Measurements from ENCODE around the gene PAFAH2. TPM values are rescaled to one million over a fixed set of nuclear protein-coding genes. Genes with fewer than 3 reads are reported as not detected.

Gene PAFAH2
- total and polyA plus RNA-seq, 3 experiments from 2014 or later = 11.8 to 28.6 (median 12.1) TPM

DNA sequence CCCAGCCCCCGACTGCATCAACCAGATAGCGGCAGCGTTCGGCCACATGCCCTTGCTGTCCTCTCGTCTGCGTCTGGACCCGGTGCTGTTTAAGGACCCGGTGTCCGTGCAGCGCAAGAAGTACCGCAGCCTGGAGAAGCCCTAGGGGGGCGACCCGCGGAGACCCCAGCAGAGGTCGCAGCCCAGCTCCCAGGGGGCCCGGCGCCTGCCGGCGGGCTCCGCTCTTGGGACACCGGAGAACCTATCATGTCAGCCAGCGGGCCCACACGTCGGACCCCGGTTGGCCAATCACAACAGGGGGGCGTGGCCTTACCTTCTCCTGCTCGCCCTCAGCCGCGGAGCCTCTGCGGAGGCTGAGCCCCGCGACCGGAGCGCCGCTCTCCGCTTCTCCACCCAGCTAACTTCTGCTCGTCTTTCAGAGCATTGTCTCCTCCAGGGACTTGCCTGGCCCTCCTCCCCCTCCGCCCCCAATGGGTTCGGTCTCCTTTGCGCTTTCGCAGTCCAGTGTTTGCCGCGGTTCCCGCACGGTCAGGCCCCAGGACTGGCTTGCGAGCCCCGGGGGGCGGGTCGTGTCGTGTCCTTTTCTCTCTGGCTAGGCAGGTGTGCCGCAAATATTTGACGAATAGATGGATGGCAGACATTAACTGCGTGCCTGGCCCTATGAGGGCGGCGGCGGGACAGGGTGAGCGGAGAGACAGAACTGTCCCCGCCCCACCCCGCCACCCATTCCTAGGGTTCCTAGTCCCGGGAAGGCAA lies 37.5 kb upstream of the PAFAH2 start:
- Histone ChIP-seq H3K36me3 (ENCODE audit: insufficient read depth, low read length) (no peaks in the 10 kb centered on the region), H3K27me3 (ENCODE audit: insufficient read depth, low read length, poor library complexity, severe bottlenecking) (no peaks in the 10 kb centered on the region), H3K4me1 (ENCODE audit: insufficient read depth, low read length) (peaks cover 6% of the 10 kb centered on the region), H3K4me3 (ENCODE audit: low read length) (peak overlapping the region; percentile 96), H3K9me3 (ENCODE audit: low read length) (no peaks in the 10 kb centered on the region), H3K27ac (ENCODE audit: low read depth, low read length) (peak overlapping the region; percentile 88)
- peaks cover 0 to 5% (median 0%) of the 10 kb centered on the region in 3 donors for H3K36me3 Mint-ChIP-seq
- no peaks in the 10 kb centered on the region for H3K9me3 Mint-ChIP-seq
- H3K4me1 Mint-ChIP-seq = peaks cover 6 to 13% (median 12%) of the 10 kb centered on the region in 3 donors
- peak overlapping the region; percentile 93 to 97 (median 95) for H3K4me3 Mint-ChIP-seq
- POLR2A ChIA-PET = no interaction called here
- CTCF ChIA-PET = interaction anchor here (0.6 to 2.1 kb wide), 14 partner anchors 8 to 199 kb away, joined by 3 to 10 read pairs (median 4); partner anchors contain the start of gene CEP85
- H3K27ac Mint-ChIP-seq = peak overlapping the region; percentile 80 to 98 (median 92)
- DNase-seq = peak; percentile 89 to 95 (median 91)
- peaks cover 3 to 4% of the 10 kb centered on the region in 2 donors for H3K27me3 Mint-ChIP-seq

GRCh38 chr1:26034504-26035202 lies 36.8 kb upstream of the PAFAH2 start:
- peaks cover 4 to 7% of the 10 kb centered on the region in 2 donors for H3K27me3 Mint-ChIP-seq
- Histone ChIP-seq H3K4me3 (ENCODE audit: low read length) (peak overlapping the region; percentile 96), H3K27ac (ENCODE audit: low read depth, low read length) (peak overlapping the region; percentile 88), H3K27me3 (ENCODE audit: insufficient read depth, low read length, poor library complexity, severe bottlenecking) (no peaks in the 10 kb centered on the region), H3K9me3 (ENCODE audit: low read length) (no peaks in the 10 kb centered on the region), H3K36me3 (ENCODE audit: insufficient read depth, low read length) (no peaks in the 10 kb centered on the region), H3K4me1 (ENCODE audit: insufficient read depth, low read length) (peaks cover 6% of the 10 kb centered on the region)
- CTCF ChIA-PET = interaction anchor here (0.6 to 2.1 kb wide), 11 partner anchors 9 to 199 kb away, joined by 3 to 10 read pairs (median 4); partner anchors contain the start of gene CEP85
- POLR2A ChIA-PET = no interaction called here
- peaks cover 0 to 5% (median 0%) of the 10 kb centered on the region in 3 donors for H3K36me3 Mint-ChIP-seq
- H3K27ac Mint-ChIP-seq = peak overlapping the region in 5 of 8 donors; percentile 42 to 88 (median 76)
- H3K9me3 Mint-ChIP-seq = no peaks in the 10 kb centered on the region
- H3K4me1 Mint-ChIP-seq = peaks cover 6 to 13% (median 12%) of the 10 kb centered on the region in 3 donors
- H3K4me3 Mint-ChIP-seq = peak overlapping the region; percentile 93 to 97 (median 95)
- DNase-seq = no peak

DNA sequence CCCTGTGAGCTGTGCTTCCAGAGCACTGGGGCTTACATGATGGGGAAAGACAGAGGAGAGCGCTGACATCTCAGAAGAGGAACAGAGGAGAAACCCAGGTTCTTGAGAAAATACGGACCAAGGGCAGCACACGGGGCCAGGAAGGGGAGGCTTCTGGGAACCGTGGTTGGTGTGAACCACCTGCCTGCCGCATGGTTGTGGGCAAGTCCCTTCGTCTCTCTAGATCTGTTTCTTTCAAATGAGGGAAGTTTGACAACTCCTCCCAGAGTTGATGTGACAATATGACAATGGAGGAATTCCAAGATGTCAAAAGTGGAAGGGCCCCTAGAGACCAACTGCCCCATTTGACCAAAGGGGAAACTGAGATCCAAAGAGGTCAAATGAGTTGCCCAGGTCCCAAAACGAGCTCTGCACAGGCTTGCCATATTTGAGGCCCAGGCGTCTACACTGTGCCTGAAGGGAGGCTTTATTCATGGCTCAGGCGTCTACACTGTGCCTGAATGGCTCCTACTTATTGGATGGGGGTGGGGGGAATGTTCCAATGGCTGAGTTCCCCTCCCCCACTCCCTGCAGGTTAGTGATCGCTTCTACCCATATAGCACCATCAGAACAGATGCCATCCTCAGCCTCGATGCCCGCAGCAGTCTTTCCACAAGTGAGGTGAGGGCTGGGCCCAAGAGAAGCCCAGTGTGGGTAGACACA lies 34.9 kb upstream of the PAFAH2 start:
- H3K36me3 ChIP-seq (ENCODE audit: insufficient read depth, low read length) = no peaks in the 10 kb centered on the region
- Mint-ChIP-seq H3K36me3 (peaks cover 0 to 5% (median 0%) of the 10 kb centered on the region in 3 donors), H3K27ac (no peak overlapping the region), H3K4me1 (peaks cover 6 to 13% (median 12%) of the 10 kb centered on the region in 3 donors), H3K4me3 (peak overlapping the region in 2 of 7 donors; percentile 24 to 78), H3K27me3 (peaks cover 7 to 12% of the 10 kb centered on the region in 2 donors), H3K9me3 (no peaks in the 10 kb centered on the region)
- peaks cover 6% of the 10 kb centered on the region for H3K4me1 ChIP-seq (ENCODE audit: insufficient read depth, low read length)
- CTCF ChIA-PET = interaction anchor here (1.0 kb wide), 1 partner anchor 9 kb away, joined by 3 read pairs; no protein-coding TSS in a partner anchor
- H3K4me3 ChIP-seq (ENCODE audit: low read length) = no peak overlapping the region
- no peak for DNase-seq
- H3K27me3 ChIP-seq (ENCODE audit: insufficient read depth, low read length, poor library complexity, severe bottlenecking) = no peaks in the 10 kb centered on the region
- no peak overlapping the region for H3K27ac ChIP-seq (ENCODE audit: low read depth, low read length)
- no peaks in the 10 kb centered on the region for H3K9me3 ChIP-seq (ENCODE audit: low read length)
- POLR2A ChIA-PET = no interaction called here

DNA sequence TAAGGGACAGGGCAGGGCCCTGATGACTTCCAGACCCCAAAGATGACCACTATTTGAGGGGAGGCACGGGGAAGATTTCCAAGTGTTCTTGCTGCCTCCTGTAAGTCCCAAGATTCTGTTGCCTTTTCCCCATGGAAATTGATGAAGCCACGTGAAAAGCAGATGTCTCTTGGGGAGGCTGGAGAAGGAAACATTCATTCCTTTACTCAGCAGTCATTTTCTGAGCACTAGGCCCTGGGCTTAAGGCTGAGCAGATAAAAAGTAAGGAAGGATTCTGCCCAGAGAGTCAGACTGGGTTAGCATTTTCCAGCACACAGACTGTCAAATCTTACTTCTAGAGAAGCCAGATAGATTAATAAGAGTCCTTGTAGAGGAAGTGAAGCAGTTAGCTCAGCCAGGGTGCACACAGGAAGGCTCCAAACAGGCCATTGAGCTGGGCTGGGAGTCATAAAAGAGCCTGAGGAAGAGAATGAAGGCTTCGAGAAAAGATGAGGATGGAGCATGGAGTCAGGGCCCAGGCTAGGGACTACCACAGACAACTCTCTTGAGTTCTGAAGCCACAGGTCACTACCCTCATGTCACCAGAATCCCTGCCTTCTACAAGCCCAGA lies 33.9 kb upstream of the PAFAH2 start:
- no peaks in the 10 kb centered on the region for H3K9me3 Mint-ChIP-seq
- peaks cover 7 to 14% of the 10 kb centered on the region in 2 donors for H3K27me3 Mint-ChIP-seq
- Histone ChIP-seq H3K9me3 (ENCODE audit: low read length) (no peaks in the 10 kb centered on the region), H3K4me1 (ENCODE audit: insufficient read depth, low read length) (peaks cover 6% of the 10 kb centered on the region), H3K4me3 (ENCODE audit: low read length) (no peak overlapping the region), H3K27me3 (ENCODE audit: insufficient read depth, low read length, poor library complexity, severe bottlenecking) (no peaks in the 10 kb centered on the region), H3K27ac (ENCODE audit: low read depth, low read length) (no peak overlapping the region), H3K36me3 (ENCODE audit: insufficient read depth, low read length) (no peaks in the 10 kb centered on the region)
- H3K4me3 Mint-ChIP-seq = peak overlapping the region in 1 of 7 donors; percentile 64
- POLR2A ChIA-PET = no interaction called here
- H3K36me3 Mint-ChIP-seq = peaks cover 0 to 5% (median 0%) of the 10 kb centered on the region in 3 donors
- H3K27ac Mint-ChIP-seq = no peak overlapping the region
- DNase-seq = no peak
- CTCF ChIA-PET = interaction anchor here (1.0 kb wide), 1 partner anchor 8 kb away, joined by 3 read pairs; no protein-coding TSS in a partner anchor
- peaks cover 6 to 13% (median 12%) of the 10 kb centered on the region in 3 donors for H3K4me1 Mint-ChIP-seq

DNA sequence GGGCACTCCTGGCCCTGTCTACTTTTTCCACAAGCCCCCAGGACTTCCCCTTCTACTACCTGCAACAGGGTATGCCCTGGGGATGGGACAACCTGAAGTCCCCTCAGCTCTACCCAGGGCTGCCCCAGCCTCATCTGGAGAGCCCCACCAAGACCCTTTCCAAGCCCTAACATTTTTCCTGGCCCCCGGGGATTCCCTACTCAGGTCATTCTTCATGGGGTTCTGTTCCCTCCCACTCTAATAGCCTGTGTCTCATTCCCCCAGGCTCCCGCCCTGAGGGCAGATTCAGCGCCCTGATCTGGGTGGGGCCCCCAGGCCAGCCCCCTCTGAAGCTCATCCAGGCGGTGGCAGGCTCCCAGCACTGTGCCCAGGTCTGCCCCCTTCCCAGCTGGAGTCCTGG lies 33.3 kb upstream of the PAFAH2 start:
- POLR2A ChIA-PET = no interaction called here
- Mint-ChIP-seq H3K4me3 (no peak overlapping the region), H3K9me3 (no peaks in the 10 kb centered on the region), H3K36me3 (peaks cover 0 to 5% (median 0%) of the 10 kb centered on the region in 3 donors), H3K27ac (no peak overlapping the region), H3K27me3 (peaks cover 7 to 14% of the 10 kb centered on the region in 2 donors), H3K4me1 (peaks cover 6 to 13% (median 12%) of the 10 kb centered on the region in 3 donors)
- CTCF ChIA-PET = no interaction called here
- H3K9me3 ChIP-seq (ENCODE audit: low read length) = no peaks in the 10 kb centered on the region
- no peak for DNase-seq
- H3K27me3 ChIP-seq (ENCODE audit: insufficient read depth, low read length, poor library complexity, severe bottlenecking) = no peaks in the 10 kb centered on the region
- no peaks in the 10 kb centered on the region for H3K36me3 ChIP-seq (ENCODE audit: insufficient read depth, low read length)
- H3K27ac ChIP-seq (ENCODE audit: low read depth, low read length) = no peak overlapping the region
- H3K4me3 ChIP-seq (ENCODE audit: low read length) = no peak overlapping the region
- H3K4me1 ChIP-seq (ENCODE audit: insufficient read depth, low read length) = peaks cover 6% of the 10 kb centered on the region

- Mint-ChIP-seq H3K4me3 (no peak overlapping the region), H3K9me3 (no peaks in the 10 kb centered on the region), H3K36me3 (no peaks in the 10 kb centered on the region), H3K27ac (no peak overlapping the region), H3K4me1 (peaks cover 4 to 8% (median 7%) of the 10 kb centered on the region in 3 donors), H3K27me3 (peaks cover 7 to 14% of the 10 kb centered on the region in 2 donors)
- Histone ChIP-seq H3K27ac (ENCODE audit: low read depth, low read length) (no peak overlapping the region), H3K36me3 (ENCODE audit: insufficient read depth, low read length) (no peaks in the 10 kb centered on the region), H3K27me3 (ENCODE audit: insufficient read depth, low read length, poor library complexity, severe bottlenecking) (no peaks in the 10 kb centered on the region), H3K9me3 (ENCODE audit: low read length) (no peaks in the 10 kb centered on the region), H3K4me1 (ENCODE audit: insufficient read depth, low read length) (peaks cover 6% of the 10 kb centered on the region), H3K4me3 (ENCODE audit: low read length) (no peak overlapping the region)
- POLR2A ChIA-PET = no interaction called here
- no peak for DNase-seq
- CTCF ChIA-PET = no interaction called here
Measured at GRCh38 chr1:26029864-26030481, 32.1 kb upstream of the PAFAH2 start.

GRCh38 chr1:26029054-26029863 lies 31.4 kb upstream of the PAFAH2 start:
- Mint-ChIP-seq H3K4me1 (peaks cover 0 to under 1% (median under 1%) of the 10 kb centered on the region in 3 donors), H3K4me3 (no peak overlapping the region), H3K27me3 (peaks cover 7 to 14% of the 10 kb centered on the region in 2 donors), H3K9me3 (no peaks in the 10 kb centered on the region), H3K36me3 (no peaks in the 10 kb centered on the region), H3K27ac (peak overlapping the region in 1 of 8 donors; percentile 62)
- Histone ChIP-seq H3K27me3 (ENCODE audit: insufficient read depth, low read length, poor library complexity, severe bottlenecking) (no peaks in the 10 kb centered on the region), H3K9me3 (ENCODE audit: low read length) (no peaks in the 10 kb centered on the region), H3K4me1 (ENCODE audit: insufficient read depth, low read length) (no peaks in the 10 kb centered on the region), H3K27ac (ENCODE audit: low read depth, low read length) (no peak overlapping the region), H3K36me3 (ENCODE audit: insufficient read depth, low read length) (no peaks in the 10 kb centered on the region), H3K4me3 (ENCODE audit: low read length) (no peak overlapping the region)
- ChIA-PET CTCF (no interaction called here), POLR2A (no interaction called here)
- no peak for DNase-seq
